ENCODE data around the gene MEGF10.

Gene MEGF10

DNA sequence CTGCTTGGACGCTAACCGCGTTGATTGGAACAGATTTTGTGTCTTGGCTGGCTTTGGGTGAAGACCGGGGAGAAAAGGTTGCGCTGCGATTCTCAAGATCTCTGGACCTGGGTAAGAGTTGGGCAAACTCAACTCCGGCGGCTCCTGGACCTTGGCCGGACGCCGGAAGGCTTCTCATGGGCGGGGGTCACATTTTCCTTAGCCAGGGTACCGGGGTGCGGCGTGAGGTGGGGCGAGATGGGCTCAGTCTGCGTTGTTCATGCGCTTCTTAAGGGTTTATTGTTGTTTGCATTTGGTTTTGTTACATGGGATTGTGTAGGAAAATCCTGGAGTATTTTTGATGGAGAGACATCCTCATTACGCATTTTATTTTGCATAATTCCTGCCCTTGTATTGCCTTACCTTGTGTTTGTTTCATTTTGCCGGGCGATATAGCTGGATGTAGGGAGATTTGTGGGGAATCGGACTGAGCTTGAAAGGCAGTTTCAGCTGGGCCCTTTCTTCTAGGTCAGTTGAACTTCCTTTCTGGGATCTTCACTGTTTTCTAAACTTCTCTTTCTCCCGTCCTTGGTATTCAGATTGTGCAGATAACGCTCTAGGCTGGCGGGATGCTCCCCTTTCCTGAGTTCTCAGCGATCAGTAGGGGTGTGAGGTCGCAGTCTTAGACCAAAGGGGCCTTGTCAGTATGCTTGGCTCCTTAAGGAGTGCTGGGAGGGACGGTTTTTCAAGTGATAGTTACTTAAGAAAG is 524 bp downstream of the MEGF10 start:
- Histone ChIP-seq H2BK5ac (ENCODE audit: low read depth, low read length, poor library complexity, severe bottlenecking) (no peak overlapping the region), H4K8ac (ENCODE audit: low read length) (no peak overlapping the region), H2BK12ac (ENCODE audit: low read length in 2 of 2) (no peak overlapping the region), H3K14ac (ENCODE audit: low read length in 2 of 2) (no peak overlapping the region), H3K9me3 (ENCODE audit: control insufficient read depth, low read length) (peaks cover 5% of the 10 kb centered on the region), H3K18ac (ENCODE audit: low read depth in 1 of 2, low read length in 2 of 2) (peak overlapping the region in 1 of 2 experiments; percentile 19), H2AFZ (ENCODE audit: low read depth, low read length) (peak overlapping the region; percentile 29), H3K4ac (ENCODE audit: low read depth in 1 of 2, low read length in 2 of 2) (no peak overlapping the region), H3K4me1 (ENCODE audit: control insufficient read depth, insufficient read depth, low read depth, low read length) (peaks cover 8% of the 10 kb centered on the region), H2BK15ac (ENCODE audit: low read depth, poor library complexity, severe bottlenecking) (no peak overlapping the region), H3K79me1 (replicated peaks; ENCODE audit: low read length, poor library complexity, severe bottlenecking) (no peaks in the 10 kb centered on the region), H3K9ac (ENCODE audit: low read length) (peak overlapping the region; percentile 6), H3K36me3 (ENCODE audit: control insufficient read depth in 1 of 2, insufficient read depth in 2 of 2, low read depth in 1 of 2, low read length in 2 of 2) (no peaks in the 10 kb centered on the region), H2BK120ac (ENCODE audit: low read depth, low read length) (no peak overlapping the region), H3K23ac (ENCODE audit: low read length in 2 of 2) (no peak overlapping the region), H3K27ac (ENCODE audit: low read length, poor library complexity, severe bottlenecking) (no peak overlapping the region), H2AK5ac (ENCODE audit: low read length, severe bottlenecking) (no peak overlapping the region), H3K4me2 (ENCODE audit: low read length, poor library complexity, severe bottlenecking) (peak overlapping the region; percentile 84), H3K4me3 (ENCODE audit: insufficient read depth in 1 of 2, low read depth in 1 of 2, low read length in 2 of 2) (peak overlapping the region; percentile 71 to 77), H3K27me3 (ENCODE audit: control insufficient read depth in 1 of 2, insufficient read depth in 1 of 2, low read length in 2 of 2) (peaks cover 0 to 22% of the 10 kb centered on the region in 2 experiments), H4K91ac (ENCODE audit: low read length) (no peak overlapping the region)
- no peak for DNase-seq
- 4% methylated on average over 27 of the region's 28 CpGs for WGBS

DNA sequence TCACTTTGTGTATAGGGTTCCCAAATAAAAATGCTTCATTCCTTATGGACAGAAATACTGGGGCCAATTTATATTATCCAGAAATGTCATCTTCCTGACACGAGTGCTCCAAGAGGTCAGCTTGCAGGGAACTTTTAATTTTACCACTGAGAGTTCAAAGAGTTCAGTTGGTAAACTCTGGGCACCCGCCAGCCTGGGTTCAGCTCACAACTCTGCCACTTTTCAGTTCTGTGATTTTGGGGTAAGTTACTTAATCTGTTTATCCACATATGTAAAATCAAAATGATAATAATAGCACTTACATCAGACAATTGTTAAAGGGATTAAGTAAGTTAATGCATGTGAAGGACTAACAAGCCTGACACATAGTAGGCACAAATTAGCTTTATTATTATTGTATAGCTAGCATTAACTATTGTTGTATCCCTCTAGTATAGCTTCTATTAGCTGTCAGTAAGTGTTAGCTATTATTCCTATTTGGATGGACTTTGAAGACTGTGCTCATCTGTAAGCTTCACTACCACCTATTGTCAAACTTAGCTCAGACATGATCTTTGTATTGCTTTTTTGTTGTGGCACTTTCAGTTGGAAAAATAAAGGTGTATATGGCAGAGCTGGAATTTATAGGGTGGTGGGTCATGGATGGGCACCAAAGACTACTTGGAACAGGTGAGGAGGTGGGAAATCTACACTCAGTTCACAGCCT is 1.6 kb downstream of the MEGF10 start:
- H3K4me2 ChIP-seq (ENCODE audit: low read length, poor library complexity, severe bottlenecking): no peak overlapping the region
- H3K27ac ChIP-seq (ENCODE audit: low read length, poor library complexity, severe bottlenecking): no peak overlapping the region
- H3K4ac ChIP-seq (ENCODE audit: low read depth in 1 of 2, low read length in 2 of 2): no peak overlapping the region
- H3K36me3 ChIP-seq (ENCODE audit: control insufficient read depth in 1 of 2, insufficient read depth in 2 of 2, low read depth in 1 of 2, low read length in 2 of 2): no peaks in the 10 kb centered on the region
- no peak overlapping the region for H4K91ac ChIP-seq (ENCODE audit: low read length)
- no peak overlapping the region for H4K8ac ChIP-seq (ENCODE audit: low read length)
- no peak overlapping the region for H2AFZ ChIP-seq (ENCODE audit: low read depth, low read length)
- no peak overlapping the region for H2AK5ac ChIP-seq (ENCODE audit: low read length, severe bottlenecking)
- no peak overlapping the region for H2BK12ac ChIP-seq (ENCODE audit: low read length in 2 of 2)
- no peak overlapping the region for H2BK5ac ChIP-seq (ENCODE audit: low read depth, low read length, poor library complexity, severe bottlenecking)
- H3K4me1 ChIP-seq (ENCODE audit: control insufficient read depth, insufficient read depth, low read depth, low read length): peaks cover 8% of the 10 kb centered on the region
- no peak overlapping the region for H2BK15ac ChIP-seq (ENCODE audit: low read depth, poor library complexity, severe bottlenecking)
- H2BK120ac ChIP-seq (ENCODE audit: low read depth, low read length): no peak overlapping the region
- no peak overlapping the region for H3K23ac ChIP-seq (ENCODE audit: low read length in 2 of 2)
- H3K14ac ChIP-seq (ENCODE audit: low read length in 2 of 2): no peak overlapping the region
- whole genome bisulfite sequencing: 65% methylated on average over 1 of the region's 2 CpGs
- H3K18ac ChIP-seq (ENCODE audit: low read depth in 1 of 2, low read length in 2 of 2): no peak overlapping the region
- no peak overlapping the region for H3K9ac ChIP-seq (ENCODE audit: low read length)
- H3K9me3 ChIP-seq (ENCODE audit: control insufficient read depth, low read length): peaks cover 5% of the 10 kb centered on the region
- no peak for DNase-seq
- no peak overlapping the region for H3K4me3 ChIP-seq (ENCODE audit: insufficient read depth in 1 of 2, low read depth in 1 of 2, low read length in 2 of 2)
- peaks cover 0 to 21% of the 10 kb centered on the region in 2 experiments for H3K27me3 ChIP-seq (ENCODE audit: control insufficient read depth in 1 of 2, insufficient read depth in 1 of 2, low read length in 2 of 2)
- no peaks in the 10 kb centered on the region for H3K79me1 ChIP-seq (replicated peaks; ENCODE audit: low read length, poor library complexity, severe bottlenecking)

GRCh38 chr5:127293373-127293772 is 2.8 kb downstream of the MEGF10 start:
- Histone ChIP-seq H2BK15ac (ENCODE audit: low read depth, poor library complexity, severe bottlenecking) (no peak overlapping the region), H4K91ac (ENCODE audit: low read length) (no peak overlapping the region), H3K4ac (ENCODE audit: low read depth in 1 of 2, low read length in 2 of 2) (no peak overlapping the region), H2BK12ac (ENCODE audit: low read length in 2 of 2) (no peak overlapping the region), H3K18ac (ENCODE audit: low read depth in 1 of 2, low read length in 2 of 2) (no peak overlapping the region), H3K4me1 (ENCODE audit: control insufficient read depth, insufficient read depth, low read depth, low read length) (peaks cover 8% of the 10 kb centered on the region), H2AK5ac (ENCODE audit: low read length, severe bottlenecking) (no peak overlapping the region), H3K9me3 (ENCODE audit: control insufficient read depth, low read length) (peaks cover 4% of the 10 kb centered on the region), H4K8ac (ENCODE audit: low read length) (no peak overlapping the region), H3K79me1 (replicated peaks; ENCODE audit: low read length, poor library complexity, severe bottlenecking) (no peaks in the 10 kb centered on the region), H2BK120ac (ENCODE audit: low read depth, low read length) (no peak overlapping the region), H3K9ac (ENCODE audit: low read length) (no peak overlapping the region), H2BK5ac (ENCODE audit: low read depth, low read length, poor library complexity, severe bottlenecking) (no peak overlapping the region), H3K4me2 (ENCODE audit: low read length, poor library complexity, severe bottlenecking) (no peak overlapping the region), H3K23ac (ENCODE audit: low read length in 2 of 2) (no peak overlapping the region), H2AFZ (ENCODE audit: low read depth, low read length) (no peak overlapping the region), H3K27me3 (ENCODE audit: control insufficient read depth in 1 of 2, insufficient read depth in 1 of 2, low read length in 2 of 2) (peaks cover 0 to 17% of the 10 kb centered on the region in 2 experiments), H3K4me3 (ENCODE audit: insufficient read depth in 1 of 2, low read depth in 1 of 2, low read length in 2 of 2) (no peak overlapping the region), H3K36me3 (ENCODE audit: control insufficient read depth in 1 of 2, insufficient read depth in 2 of 2, low read depth in 1 of 2, low read length in 2 of 2) (no peaks in the 10 kb centered on the region), H3K14ac (ENCODE audit: low read length in 2 of 2) (no peak overlapping the region), H3K27ac (ENCODE audit: low read length, poor library complexity, severe bottlenecking) (no peak overlapping the region)
- no peak for DNase-seq

DNA sequence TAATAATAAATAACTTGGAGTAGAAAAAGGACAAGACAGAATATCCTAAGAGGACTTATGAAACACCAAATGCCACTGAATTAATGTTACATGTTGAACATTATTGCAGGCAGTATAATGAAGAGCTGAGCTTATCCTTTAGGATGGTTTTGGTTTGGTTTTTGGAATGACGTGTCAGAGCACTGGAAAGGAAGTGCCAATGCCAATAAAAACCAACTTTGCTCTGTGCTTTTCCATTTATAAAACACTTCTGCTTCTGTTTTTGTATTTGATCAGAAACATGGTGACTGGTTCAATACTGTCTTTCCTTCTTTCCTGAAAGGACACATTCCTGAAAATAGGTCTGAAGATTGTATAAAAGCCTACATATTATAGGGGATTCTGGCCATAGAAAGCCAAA is 4.2 kb downstream of the MEGF10 start:
- Histone ChIP-seq H3K14ac (ENCODE audit: low read length in 2 of 2) (no peak overlapping the region), H2BK5ac (ENCODE audit: low read depth, low read length, poor library complexity, severe bottlenecking) (no peak overlapping the region), H3K9ac (ENCODE audit: low read length) (no peak overlapping the region), H3K4me3 (ENCODE audit: insufficient read depth in 1 of 2, low read depth in 1 of 2, low read length in 2 of 2) (no peak overlapping the region), H4K8ac (ENCODE audit: low read length) (no peak overlapping the region), H2BK12ac (ENCODE audit: low read length in 2 of 2) (no peak overlapping the region), H3K4me1 (ENCODE audit: control insufficient read depth, insufficient read depth, low read depth, low read length) (peaks cover 8% of the 10 kb centered on the region), H3K27me3 (ENCODE audit: control insufficient read depth in 1 of 2, insufficient read depth in 1 of 2, low read length in 2 of 2) (peaks cover 0 to 13% of the 10 kb centered on the region in 2 experiments), H3K36me3 (ENCODE audit: control insufficient read depth in 1 of 2, insufficient read depth in 2 of 2, low read depth in 1 of 2, low read length in 2 of 2) (no peaks in the 10 kb centered on the region), H3K4ac (ENCODE audit: low read depth in 1 of 2, low read length in 2 of 2) (no peak overlapping the region), H2BK120ac (ENCODE audit: low read depth, low read length) (no peak overlapping the region), H3K18ac (ENCODE audit: low read depth in 1 of 2, low read length in 2 of 2) (no peak overlapping the region), H3K9me3 (ENCODE audit: control insufficient read depth, low read length) (no peaks in the 10 kb centered on the region), H2AFZ (ENCODE audit: low read depth, low read length) (no peak overlapping the region), H2BK15ac (ENCODE audit: low read depth, poor library complexity, severe bottlenecking) (no peak overlapping the region), H3K4me2 (ENCODE audit: low read length, poor library complexity, severe bottlenecking) (no peak overlapping the region), H4K91ac (ENCODE audit: low read length) (no peak overlapping the region), H3K79me1 (replicated peaks; ENCODE audit: low read length, poor library complexity, severe bottlenecking) (no peaks in the 10 kb centered on the region), H2AK5ac (ENCODE audit: low read length, severe bottlenecking) (no peak overlapping the region), H3K27ac (ENCODE audit: low read length, poor library complexity, severe bottlenecking) (no peak overlapping the region), H3K23ac (ENCODE audit: low read length in 2 of 2) (no peak overlapping the region)
- 60% methylated on average over 1 of the region's 1 CpG for WGBS
- DNase-seq: no peak
